HG03060 (cell line): ENCODE results near the gene ZNF292.
"Not testable (repeated sequence)": the region's sequence is repeated elsewhere in the genome, so short reads cannot be mapped to it uniquely, and the experiment has no call there.

ENCODE experiments used
- ATAC-seq: cut with Tn5 transposase; IDR thresholded peaks from one replicate; pipeline ENCODE4 v1.9.1; 2021; ENCODE audit warnings: low read depth, moderate number of reproducible peaks; ENCODE audit not compliant: unreplicated experiment

ZNF292 gene

GRCh38 chr6:87259791-87260190 lies 104.4 kb downstream of the ZNF292 start:
- no peak for ATAC-seq

- no peak for ATAC-seq
These were observed 106.2 kb downstream of the ZNF292 start for GRCh38 chr6:87261534-87261933.

- no peak for ATAC-seq
These were observed 109.1 kb downstream of the ZNF292 start for GRCh38 chr6:87264481-87264880.

GRCh38 chr6:87274660-87275274 lies 119.4 kb downstream of the ZNF292 start:
- ATAC-seq, result no peak

GRCh38 chr6:87276624-87277023 lies 121.3 kb downstream of the ZNF292 start:
- no peak for ATAC-seq

- no peak for ATAC-seq
These were observed 121.8 kb downstream of the ZNF292 start for GRCh38 chr6:87277123-87277522.

- no peak for ATAC-seq
These were observed 123.8 kb downstream of the ZNF292 start for GRCh38 chr6:87279196-87279595.

GRCh38 chr6:87281426-87281825 lies 126.1 kb downstream of the ZNF292 start:
- ATAC-seq, result no peak

GRCh38 chr6:87282743-87283142 lies 127.4 kb downstream of the ZNF292 start:
- no peak for ATAC-seq

GRCh38 chr6:87283461-87283860 lies 128.1 kb downstream of the ZNF292 start:
- ATAC-seq, result no peak

GRCh38 chr6:87287251-87287650 lies 131.9 kb downstream of the ZNF292 start:
- no peak for ATAC-seq

GRCh38 chr6:87289571-87289970 lies 134.2 kb downstream of the ZNF292 start:
- no peak for ATAC-seq

GRCh38 chr6:87291883-87292282 lies 136.5 kb downstream of the ZNF292 start:
- no peak for ATAC-seq

GRCh38 chr6:87293526-87293925 lies 138.2 kb downstream of the ZNF292 start:
- no peak for ATAC-seq

GRCh38 chr6:87297119-87297518 lies 141.8 kb downstream of the ZNF292 start:
- ATAC-seq, result no peak

GRCh38 chr6:87301277-87301676 lies 145.9 kb downstream of the ZNF292 start:
- ATAC-seq, result not testable (repeated sequence)

- no peak for ATAC-seq
These were observed 153.6 kb downstream of the ZNF292 start for GRCh38 chr6:87308970-87309369.

- ATAC-seq, result no peak
These were observed 157.5 kb downstream of the ZNF292 start for GRCh38 chr6:87312860-87313259.
